GM18508 (cell line): ENCODE measurements around the gene IQSEC1.

ENCODE experiments used
- ATAC-seq: cut with Tn5 transposase; IDR thresholded peaks from one replicate; pipeline ENCODE4 v1.9.1; 2021; ENCODE audit warnings: moderate number of reproducible peaks; ENCODE audit not compliant: insufficient read depth, unreplicated experiment

IQSEC1 gene

DNA sequence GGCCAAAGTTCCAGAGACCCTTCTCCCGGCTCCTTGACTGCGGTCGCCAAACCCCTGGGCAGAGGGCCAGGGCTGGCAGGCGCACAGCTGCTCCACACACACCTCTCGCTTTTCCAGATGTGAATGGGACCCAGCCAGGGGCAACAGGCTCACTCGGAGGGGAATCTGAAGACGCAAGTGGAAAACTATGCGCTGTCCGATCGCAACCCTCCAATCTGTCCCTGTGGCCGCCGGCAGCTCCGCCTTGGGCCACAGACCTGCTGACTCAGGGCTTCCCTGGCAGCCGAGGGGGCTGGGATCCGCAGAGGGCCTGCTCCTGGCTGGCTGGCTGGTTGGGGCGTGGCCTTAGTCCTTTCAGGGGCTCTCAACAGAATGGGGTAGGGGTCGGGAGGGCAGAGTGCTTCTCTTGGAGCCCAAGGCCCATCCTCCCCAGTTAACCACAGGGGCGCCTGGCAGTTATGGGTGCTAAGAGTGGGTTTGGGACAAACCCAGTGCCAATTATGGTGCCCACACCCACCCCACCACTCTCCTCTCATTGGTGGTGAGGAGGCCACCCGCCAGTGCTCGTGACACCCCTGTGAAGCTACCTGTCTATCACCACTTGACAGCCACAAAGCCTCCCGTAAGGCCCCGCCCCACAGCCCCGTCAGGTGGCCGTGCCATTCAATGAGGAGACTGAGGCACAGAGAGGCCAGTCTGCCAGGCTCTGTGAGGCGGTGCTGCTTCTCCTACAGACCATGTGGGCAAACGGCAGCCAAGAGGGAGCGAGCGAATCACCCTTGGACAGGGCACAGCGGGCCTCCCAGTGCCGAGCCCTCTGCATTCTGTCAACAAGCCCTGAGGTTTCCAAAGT lies 53.8 kb downstream of the IQSEC1 start:
- ATAC-seq: no peak

DNA sequence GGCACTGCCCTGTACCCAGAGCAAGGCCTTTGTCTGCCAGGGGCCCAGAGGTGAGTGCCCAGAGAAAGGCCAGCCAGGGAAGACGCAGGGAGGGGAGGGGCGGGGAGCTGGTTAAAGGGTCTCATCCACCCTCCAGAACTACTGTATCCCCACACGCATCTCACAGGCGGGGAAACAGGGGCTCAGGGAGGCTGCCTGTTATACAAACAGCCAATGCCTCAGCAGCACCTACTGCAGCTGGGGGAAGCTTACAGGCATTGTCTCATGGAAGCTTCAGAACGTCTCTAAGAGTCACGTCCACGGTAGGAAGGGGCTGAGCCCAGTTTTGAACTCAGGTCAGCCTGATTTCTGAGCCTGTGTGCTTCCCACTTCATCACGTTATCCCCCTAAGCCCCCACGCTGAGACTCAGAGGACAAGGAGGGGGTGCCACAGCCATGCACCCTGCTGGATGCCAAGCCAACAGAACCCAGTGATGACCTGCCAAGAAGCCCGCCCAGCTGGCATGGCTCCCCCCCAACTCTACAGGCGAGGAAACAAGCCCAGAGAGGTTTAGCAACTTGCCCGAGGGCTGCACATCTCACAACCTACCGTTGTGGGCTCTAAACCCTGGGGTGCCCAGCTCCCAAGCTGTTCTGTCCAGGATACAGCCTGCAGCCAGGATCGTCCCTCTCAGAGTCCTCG lies 54.5 kb downstream of the IQSEC1 start:
- ATAC-seq: no peak

DNA sequence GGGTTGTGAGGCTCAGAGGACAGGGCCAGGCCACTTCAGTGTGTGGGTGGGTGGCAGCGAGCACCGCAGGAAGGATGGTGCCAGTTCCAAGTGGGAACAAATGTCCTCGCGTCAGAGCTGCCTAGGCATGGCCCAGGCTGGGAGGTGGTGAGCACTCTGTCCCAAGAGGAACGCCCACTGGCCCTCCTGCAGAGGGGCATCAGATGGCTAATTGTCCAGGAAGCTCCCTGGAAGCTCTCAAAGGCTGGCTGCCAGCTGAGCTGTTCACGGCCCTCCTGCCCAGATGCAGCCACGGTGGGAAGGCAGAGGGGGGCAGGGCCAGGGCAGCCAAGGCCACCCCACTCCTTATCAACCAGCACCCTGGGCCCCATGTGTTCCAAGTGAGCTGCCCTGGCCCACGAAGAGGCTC lies 55.2 kb downstream of the IQSEC1 start:
- ATAC-seq: no peak

DNA sequence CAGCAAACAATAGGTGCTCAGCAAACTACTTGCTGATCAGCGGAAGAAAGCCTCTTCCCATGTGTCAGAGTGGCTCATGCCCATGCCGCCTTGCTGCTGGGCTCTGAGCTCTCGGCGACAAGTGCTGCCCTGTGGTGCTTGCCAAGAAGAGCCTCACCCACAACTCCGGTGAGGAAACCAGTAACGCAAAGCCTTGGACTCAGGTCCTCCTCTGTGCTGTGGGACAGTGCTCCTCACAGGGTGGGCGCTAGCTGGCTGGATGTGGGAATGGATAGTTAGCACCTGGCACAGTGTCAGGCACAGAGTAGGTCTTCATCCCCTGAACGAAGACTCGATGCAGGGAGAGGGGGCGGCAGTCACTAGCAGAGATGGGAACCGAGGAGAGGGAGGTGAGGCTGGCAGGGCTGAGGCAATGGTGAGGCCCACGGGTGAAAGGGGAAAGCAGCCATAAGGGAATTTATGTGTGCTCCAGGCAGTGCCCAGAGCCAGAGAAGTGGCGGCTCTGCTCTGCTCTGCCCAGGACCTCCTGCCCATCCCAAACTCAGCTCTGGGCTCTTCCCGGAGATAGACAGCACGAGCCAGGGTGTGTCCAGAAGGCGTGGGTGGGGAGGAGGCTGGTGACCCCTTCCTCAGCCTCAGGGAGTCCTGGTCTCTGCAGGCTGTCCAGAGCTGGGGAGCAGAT lies 55.7 kb downstream of the IQSEC1 start:
- ATAC-seq: no peak

DNA sequence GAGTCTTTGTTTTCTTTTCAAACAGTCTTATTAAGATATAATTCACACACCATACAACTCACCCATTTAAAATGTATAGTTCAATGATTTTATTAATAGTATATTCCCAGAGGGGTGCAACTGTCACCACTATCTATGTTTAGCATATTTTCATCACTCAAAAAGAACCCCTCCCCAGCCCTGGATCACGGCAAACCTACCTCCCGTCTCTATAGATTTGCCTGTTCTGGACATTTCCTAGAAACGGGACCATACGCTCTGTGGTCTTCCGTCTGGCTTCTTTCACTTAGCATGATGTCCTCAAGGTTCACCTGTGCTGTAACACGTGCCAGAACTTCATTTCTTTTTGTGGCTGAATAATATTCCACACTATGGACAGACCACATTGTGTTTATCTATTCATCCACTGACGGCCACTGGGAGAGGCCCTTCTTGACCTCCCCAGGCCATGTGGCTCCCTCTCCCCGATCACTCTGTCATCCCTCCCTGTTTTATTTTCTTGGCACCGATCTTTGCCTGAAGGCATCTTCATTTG lies 56.4 kb downstream of the IQSEC1 start:
- no peak for ATAC-seq

DNA sequence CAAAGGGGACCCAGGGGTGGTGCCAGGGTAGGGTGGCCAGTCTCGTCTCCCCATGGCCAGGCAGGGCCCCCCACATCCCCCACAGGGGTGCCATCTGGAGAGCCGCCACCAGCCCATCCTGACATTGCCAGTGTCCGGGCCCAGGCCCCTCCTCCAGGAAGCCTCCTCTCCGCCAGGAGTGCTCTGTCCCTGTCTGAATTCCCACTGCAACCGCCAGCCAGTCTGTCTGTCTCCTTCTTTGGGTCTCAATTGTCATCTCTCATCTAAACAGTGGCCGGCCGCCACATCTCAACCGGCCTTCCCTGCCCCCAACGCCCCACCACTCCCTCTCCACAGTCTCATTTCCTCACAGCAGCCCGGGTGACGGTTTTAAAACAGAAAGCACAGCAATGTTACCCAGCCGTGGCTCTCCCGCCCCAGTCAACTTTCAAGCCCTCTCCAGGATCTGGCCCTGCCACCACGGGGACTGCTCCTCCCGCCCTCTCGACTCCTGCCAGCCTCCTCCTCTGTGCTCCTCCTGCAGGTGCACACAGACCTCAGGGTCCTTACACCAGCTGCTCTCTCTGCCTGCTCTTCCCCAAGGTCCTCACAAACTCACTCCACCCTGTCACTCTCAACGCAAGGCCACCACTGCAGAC lies 57.0 kb downstream of the IQSEC1 start:
- no peak for ATAC-seq

DNA sequence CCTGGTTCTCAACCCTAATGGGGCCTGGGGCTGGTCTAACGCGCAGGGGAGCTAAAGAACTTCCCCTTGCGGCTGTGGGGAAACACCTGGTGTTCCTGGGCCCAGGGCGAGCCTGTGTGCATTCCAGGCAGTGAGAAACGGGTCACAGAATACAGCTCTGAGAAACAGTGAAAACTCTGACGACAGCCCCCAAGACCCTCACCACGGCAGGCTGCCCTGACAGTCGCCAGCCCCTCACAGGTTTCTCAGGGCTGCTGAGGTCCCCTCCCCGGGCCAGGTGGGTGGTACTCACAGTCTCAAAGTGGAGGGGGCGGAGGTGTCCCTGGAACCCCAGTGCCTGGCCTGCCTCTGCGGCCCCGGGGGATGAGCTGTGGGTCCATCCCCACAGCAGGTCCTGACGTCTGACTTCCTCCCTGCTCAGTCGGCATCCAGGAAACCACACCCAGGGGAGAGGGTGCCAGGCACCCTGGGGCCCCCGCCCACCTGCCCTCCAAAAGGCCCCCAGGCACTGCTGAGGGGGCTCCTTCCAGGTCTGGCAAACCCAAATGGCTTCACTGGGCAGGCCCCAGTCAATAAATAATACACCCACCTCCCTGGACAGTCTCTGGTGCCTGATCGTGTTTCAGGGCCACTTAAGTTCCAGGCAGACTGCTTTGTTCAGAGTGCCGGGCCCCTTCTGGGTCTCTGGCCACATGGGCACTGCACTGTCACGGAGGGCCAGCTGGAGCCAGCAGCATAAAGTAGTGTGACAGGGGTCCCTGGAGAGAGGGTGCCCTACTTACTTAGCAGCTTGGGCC lies 57.7 kb downstream of the IQSEC1 start:
- no peak for ATAC-seq

DNA sequence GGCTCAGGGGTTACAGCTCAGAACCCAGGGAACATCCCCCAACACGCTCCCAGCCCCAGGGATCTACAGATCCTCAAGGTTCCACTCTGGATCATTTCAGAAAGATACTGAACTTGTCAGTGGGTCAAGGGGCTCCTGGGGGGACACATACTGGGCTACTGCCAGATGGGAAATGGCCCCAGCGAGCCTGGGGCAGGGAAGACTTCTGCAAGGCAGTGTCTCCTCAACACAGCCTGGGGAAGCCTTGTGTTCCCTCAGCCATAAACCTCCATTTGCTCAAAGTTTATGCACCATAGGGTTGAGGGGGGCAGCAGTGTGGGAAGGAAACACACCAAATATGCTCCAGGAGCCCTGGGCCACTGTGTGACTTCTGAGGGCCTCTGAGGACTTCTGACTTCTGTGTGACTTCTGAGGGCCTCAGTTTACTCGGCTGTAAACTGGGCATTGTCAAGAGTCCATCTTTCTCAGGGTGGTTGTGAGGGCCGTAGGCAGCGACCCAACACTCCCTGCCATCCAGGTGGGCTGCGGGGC lies 58.4 kb downstream of the IQSEC1 start:
- ATAC-seq: no peak

DNA sequence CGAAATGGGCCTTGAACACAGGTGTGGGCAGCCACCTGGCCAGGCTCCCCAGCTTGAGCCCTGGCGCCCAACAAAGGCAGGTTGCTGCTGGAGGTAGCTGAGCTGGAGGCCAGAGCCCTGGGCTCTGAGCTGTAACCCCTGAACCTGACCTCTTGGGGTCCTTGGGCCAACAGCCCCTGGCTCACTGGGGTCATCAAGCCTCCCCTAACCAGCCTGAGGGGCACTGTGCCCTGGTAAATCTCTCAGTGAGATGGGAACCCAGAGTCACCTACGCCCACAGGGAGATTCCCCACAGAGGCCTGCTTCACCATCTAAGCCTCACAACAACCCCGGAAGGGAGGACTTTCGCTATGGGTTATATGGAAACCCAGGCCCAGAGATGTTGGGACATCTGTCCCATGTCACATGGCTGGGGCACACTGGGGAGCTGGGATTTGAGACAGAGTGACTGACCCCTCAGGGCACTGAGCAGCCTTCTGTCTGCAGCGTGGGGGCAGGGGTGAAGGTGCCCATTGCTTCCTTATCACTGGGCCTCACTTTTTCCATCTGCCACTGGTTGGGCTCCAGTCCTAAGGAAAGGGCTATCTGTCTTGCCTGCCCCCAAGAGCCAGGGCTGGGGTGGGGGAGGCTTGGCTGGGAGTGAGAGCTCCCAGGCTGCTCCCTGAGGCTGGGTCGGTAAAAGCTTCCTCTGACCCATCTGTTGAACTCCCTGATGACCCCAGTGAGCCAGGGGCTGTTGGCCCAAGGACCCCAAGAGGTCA lies 59.1 kb downstream of the IQSEC1 start:
- ATAC-seq: no peak

DNA sequence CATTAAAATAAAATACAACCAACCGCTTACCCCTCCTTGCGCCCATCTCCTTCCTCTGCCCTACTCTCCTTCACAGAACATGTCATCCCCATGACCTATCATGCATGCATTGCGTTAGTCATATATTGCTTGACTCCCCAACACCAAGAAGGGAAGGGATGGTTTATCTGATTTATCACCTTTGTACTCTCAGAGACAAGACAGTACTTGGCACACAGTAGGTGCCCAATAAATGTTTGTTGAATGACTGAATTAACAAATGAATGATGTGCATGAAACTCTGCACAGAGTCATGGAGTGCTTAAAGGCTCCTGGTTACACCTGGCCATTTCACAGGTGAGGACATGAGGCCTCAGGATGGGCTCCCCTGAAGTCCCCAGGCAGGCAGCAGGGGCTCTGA lies 59.7 kb downstream of the IQSEC1 start:
- ATAC-seq: no peak

DNA sequence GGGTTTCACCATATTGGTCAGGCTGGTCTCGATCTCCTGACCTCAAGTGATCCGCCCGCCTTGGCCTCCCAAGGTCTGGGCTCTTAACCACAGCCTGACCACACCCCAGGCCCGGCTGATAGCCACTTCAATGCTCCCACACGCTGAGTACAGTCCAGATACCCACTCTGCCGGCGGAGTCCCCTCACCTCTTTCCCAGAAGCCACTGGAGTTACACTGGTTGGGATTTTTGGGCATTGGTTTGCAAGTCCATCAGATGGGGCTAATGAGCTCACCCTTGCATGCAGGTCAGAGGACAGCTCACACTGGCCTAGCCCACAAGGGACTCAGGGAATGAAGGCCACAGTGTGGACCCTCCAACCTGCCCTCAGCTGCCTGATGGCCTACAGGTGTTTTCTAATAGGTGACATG lies 60.1 kb downstream of the IQSEC1 start:
- no peak for ATAC-seq

DNA sequence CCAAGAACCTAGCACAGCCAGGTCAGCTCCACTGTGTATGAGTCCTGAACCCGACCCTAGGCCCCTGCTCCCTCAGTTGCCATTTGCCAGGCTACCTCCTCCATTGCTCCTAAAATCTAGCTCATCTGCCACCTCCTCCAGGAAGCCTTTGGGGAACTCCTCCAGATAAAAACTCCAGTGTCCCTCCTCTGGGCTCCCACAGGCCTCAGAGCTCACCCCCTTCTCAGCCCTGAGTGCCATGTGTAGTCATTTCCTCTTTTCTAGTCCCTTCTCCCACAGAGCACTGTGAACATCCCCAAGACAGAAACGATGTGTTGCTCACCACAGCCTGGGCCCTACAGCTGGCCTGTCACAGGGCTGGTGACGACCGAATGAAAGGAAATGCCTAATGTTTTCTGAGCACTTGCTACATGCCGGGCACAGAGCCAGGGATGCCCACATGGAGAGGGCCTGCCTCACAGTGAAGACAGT lies 61.0 kb downstream of the IQSEC1 start:
- ATAC-seq: peak; percentile 22

DNA sequence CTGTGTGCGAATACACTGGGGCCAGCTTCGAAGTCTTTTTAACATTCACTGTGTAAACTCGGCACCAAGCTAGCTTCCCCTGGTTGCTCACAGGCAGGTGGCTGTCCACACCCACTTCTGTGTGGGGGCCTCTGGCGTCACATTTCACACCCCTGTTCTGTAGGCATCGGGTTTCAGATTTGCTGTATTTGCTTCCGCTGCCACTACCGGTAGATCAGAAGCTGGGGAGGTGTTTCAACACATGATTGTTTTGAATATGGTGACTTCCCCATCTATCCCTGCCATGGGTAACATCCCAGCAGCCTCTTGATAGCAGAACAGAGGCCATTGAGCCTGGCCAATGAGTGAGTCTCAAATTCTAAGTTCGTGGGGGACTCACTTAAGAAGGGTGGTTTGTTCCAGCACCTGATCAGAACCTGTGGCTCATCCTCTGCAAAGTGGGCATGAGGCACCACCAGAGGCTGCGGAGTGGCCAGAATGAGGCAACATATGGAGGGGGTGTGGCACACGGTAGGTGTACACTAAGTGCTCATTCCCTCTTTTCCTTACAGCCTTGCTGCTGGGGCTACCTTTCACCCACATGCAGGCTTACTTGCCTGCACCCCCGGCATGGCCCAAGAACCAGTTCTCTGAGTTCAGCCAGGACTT lies 61.5 kb downstream of the IQSEC1 start:
- peak; percentile 34 for ATAC-seq

DNA sequence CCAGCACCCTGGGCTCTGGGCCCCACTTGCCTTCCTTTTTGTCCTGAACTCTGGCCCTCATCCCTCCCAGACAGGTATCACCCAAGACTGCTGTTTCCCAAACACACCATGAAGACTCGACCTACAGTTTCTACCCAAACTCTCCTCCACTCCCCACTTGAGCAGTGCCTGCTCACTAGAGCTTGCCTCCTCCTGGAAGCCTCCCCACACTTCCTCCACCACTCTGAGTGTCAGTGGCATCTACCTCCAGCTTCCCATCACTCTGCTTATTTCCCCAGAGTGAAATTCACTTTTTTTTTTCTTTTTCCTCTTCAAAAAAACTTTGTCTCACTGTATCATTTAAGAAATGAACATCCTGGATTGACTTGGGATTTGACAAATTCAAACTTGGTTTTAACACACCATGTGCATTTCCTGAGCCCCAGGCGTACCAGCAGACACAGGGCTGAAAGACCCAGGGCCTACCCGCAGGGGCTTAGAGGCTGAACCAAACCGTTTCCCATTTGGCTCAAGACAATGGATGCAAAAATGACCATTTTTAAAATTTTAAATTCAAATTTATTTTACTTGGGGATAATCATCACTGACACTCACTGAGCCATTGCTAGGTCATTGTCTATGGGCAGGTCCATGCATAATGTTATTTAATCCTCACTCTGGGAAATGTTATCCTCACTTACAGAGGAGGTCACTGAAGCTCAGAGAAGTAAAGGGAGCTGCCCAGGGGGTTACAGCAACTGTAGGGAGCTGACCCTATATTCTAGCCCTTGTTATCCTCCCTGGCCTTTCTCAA lies 62.3 kb downstream of the IQSEC1 start:
- no peak for ATAC-seq

DNA sequence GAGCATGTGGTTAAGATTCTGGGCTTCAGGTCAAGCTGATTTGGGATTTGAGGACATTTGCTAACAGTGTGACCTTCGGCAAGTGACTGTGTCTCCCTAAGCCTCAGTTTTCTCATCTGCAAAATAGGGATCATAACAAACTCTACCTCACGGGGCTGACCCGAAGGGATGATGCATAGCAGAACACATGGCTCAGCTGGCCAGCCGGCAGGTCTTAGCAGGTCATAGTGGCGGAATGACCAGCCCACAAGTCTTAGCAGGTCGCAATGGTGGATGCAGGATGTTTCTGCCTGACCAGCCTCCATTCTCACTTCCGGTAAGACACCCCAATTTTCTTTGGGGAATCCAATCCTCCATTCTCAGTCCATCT lies 63.3 kb downstream of the IQSEC1 start:
- ATAC-seq: no peak

DNA sequence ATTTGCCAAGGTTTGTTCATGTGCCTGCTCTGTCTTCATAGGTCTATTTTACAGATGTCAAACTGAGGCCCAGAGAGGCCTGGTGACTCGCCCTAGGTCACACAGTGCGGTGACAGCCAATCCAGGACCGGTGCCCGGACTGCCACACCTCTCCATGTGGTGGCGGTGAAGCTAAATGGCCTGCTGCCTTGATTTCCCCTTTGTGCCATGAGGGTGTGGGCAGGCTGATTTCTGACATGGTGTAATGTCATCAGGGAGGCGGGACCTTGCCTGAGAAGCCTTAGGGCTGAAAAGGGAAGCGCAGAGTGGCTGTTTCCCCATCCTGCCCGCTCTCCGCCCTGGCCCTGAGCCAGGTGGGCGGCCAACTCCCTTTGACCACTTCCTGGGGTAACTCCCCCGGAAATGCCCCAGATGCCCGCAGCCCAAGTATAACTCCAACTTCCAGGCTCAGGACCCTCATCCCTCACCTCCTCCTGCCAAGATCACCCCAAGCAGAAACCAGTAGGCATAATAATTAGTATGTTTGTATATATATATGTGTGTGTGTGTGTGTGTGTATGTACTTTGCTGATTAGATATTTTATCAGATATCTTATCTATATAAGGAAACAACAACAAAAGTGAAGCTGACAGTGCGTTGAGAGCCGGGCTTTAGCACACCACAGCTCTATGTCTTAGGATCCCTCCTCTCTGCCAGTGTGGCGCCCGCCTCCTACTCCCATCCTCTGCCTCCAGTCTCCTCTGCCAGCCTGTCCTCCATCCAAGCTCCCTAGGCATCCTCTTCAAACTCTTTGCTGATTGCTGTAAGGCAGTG lies 63.9 kb downstream of the IQSEC1 start:
- no peak for ATAC-seq
